GM18526 (cell line): ENCODE data around the gene ULK4.

ENCODE experiments used
- POLR2A ChIP-seq: IDR thresholded peaks from 3 replicates; pipeline ENCODE4 v1.6.1; 2011; ENCODE audit not compliant: insufficient read length; ENCODE audit errors: extremely low read depth

Gene ULK4

GRCh38 chr3:41907330-41908073, 54.4 kb downstream of the ULK4 start:
- no peak for TF ChIP-seq POLR2A

- no peak for TF ChIP-seq POLR2A
These were observed 61.6 kb downstream of the ULK4 start for GRCh38 chr3:41900265-41900664.

GRCh38 chr3:41898631-41899030, 63.3 kb downstream of the ULK4 start:
- TF ChIP-seq POLR2A: no peak

GRCh38 chr3:41893977-41894376, 67.9 kb downstream of the ULK4 start:
- no peak for TF ChIP-seq POLR2A

- no peak for TF ChIP-seq POLR2A
These were observed 73.4 kb downstream of the ULK4 start for GRCh38 chr3:41888368-41889076.

GRCh38 chr3:41882956-41883355, 78.9 kb downstream of the ULK4 start:
- TF ChIP-seq POLR2A: no peak

GRCh38 chr3:41881233-41881821, 80.6 kb downstream of the ULK4 start:
- TF ChIP-seq POLR2A: no peak

- no peak for TF ChIP-seq POLR2A
These were observed 81.5 kb downstream of the ULK4 start for GRCh38 chr3:41880387-41880786.

GRCh38 chr3:41874022-41874421, 87.9 kb downstream of the ULK4 start:
- no peak for TF ChIP-seq POLR2A

GRCh38 chr3:41872157-41872556, 89.7 kb downstream of the ULK4 start:
- TF ChIP-seq POLR2A: no peak

- no peak for TF ChIP-seq POLR2A
These were observed 94.4 kb downstream of the ULK4 start for GRCh38 chr3:41867533-41867932.

- no peak for TF ChIP-seq POLR2A
These were observed 95.6 kb downstream of the ULK4 start for GRCh38 chr3:41866298-41866697.

GRCh38 chr3:41863024-41863423, 98.9 kb downstream of the ULK4 start:
- TF ChIP-seq POLR2A: no peak

GRCh38 chr3:41854956-41855355, 106.9 kb downstream of the ULK4 start:
- no peak for TF ChIP-seq POLR2A

- no peak for TF ChIP-seq POLR2A
These were observed 108.2 kb downstream of the ULK4 start for GRCh38 chr3:41853540-41854196.
